Trophoblast cell (in vitro differentiated cells and primary cell): ENCODE results near the gene SPAG16.
"Not testable (repeated sequence)": the region's sequence is repeated elsewhere in the genome, so short reads cannot be mapped to it uniquely, and the experiment has no call there.

ENCODE experiments used
- DNase-seq, 2 donors: peaks; one replicate each; pipeline ENCODE4 v3.0.0-alpha.2; 2016
- H2AFZ ChIP-seq: 2 replicates; pipeline ENCODE4 v1.6.1; 2013; ENCODE audit warnings: low read length, moderate library complexity, mild to moderate bottlenecking; ENCODE audit not compliant: insufficient read depth, poor library complexity
- H2AK5ac ChIP-seq: 2 replicates; pipeline ENCODE4 v1.6.1; 2013; ENCODE audit warnings: mild to moderate bottlenecking, low read length
- H2BK120ac ChIP-seq: 2 replicates; pipeline ENCODE4 v1.6.1; 2013; ENCODE audit warnings: low read length, mild to moderate bottlenecking, moderate library complexity; ENCODE audit not compliant: insufficient read depth, poor library complexity
- H2BK12ac ChIP-seq: 2 replicates; pipeline ENCODE4 v1.6.1; 2013; ENCODE audit warnings: mild to moderate bottlenecking, low read length, moderate library complexity
- H2BK5ac ChIP-seq: 2 replicates; pipeline ENCODE4 v1.6.1; 2013; ENCODE audit warnings: low read length, low read depth, moderate library complexity, mild to moderate bottlenecking; ENCODE audit not compliant: poor library complexity
- H3K14ac ChIP-seq: 2 replicates; pipeline ENCODE4 v1.6.1; 2013; ENCODE audit warnings: mild to moderate bottlenecking, low read length
- H3K18ac ChIP-seq: 2 replicates; pipeline ENCODE4 v1.6.1; 2013; ENCODE audit warnings: mild to moderate bottlenecking, low read length
- H3K23ac ChIP-seq: 2 replicates; pipeline ENCODE4 v1.6.1; 2013; ENCODE audit warnings: low read length
- H3K27ac ChIP-seq: 2 replicates; pipeline ENCODE4 v1.5.1; 2013; ENCODE audit warnings: low read depth, mild to moderate bottlenecking, inconsistent platforms, low read length, moderate library complexity
- H3K27me3 ChIP-seq: 2 replicates; pipeline ENCODE4 v1.6.1; 2013; ENCODE audit warnings: inconsistent platforms, mild to moderate bottlenecking, low read length, moderate library complexity; ENCODE audit not compliant: insufficient read depth
- H3K36me3 ChIP-seq, 2 experiments: 1 replicate in 1 of 2; 2 replicates in 1 of 2; pipeline ENCODE4 v1.6.1; 2013; ENCODE audit warnings: low read length in 2 of 2, mild to moderate bottlenecking in 2 of 2, moderate library complexity in 1 of 2; ENCODE audit not compliant: insufficient read depth in 2 of 2, control insufficient read depth in 1 of 2
- H3K4ac ChIP-seq: 2 replicates; pipeline ENCODE4 v1.6.1; 2013; ENCODE audit warnings: low read depth, mild to moderate bottlenecking, low read length, moderate library complexity
- H3K4me1 ChIP-seq, 2 experiments: 1 replicate in 1 of 2; 2 replicates in 1 of 2; pipeline ENCODE4 v1.6.1; 2013; ENCODE audit warnings: low read length in 2 of 2, mild to moderate bottlenecking in 2 of 2, moderate library complexity in 1 of 2; ENCODE audit not compliant: insufficient read depth in 2 of 2, control insufficient read depth in 1 of 2
- H3K4me2 ChIP-seq: 2 replicates; pipeline ENCODE4 v1.6.1; 2013; ENCODE audit warnings: inconsistent platforms, mild to moderate bottlenecking, low read length, moderate library complexity
- H3K4me3 ChIP-seq: 2 replicates; pipeline ENCODE4 v1.5.1; 2013; ENCODE audit warnings: mild to moderate bottlenecking, low read depth, low read length, inconsistent platforms
- H3K79me1 ChIP-seq: one replicate; pipeline ENCODE4 v1.6.1; 2013; ENCODE audit warnings: low read length
- H3K79me2 ChIP-seq: 2 replicates; pipeline ENCODE4 v1.6.1; 2013; ENCODE audit warnings: low read length, mild to moderate bottlenecking; ENCODE audit not compliant: control insufficient read depth, insufficient read depth, poor library complexity
- H3K9ac ChIP-seq: 2 replicates; pipeline ENCODE4 v1.6.1; 2013; ENCODE audit warnings: mild to moderate bottlenecking, low read length
- H3K9me3 ChIP-seq: 2 replicates; pipeline ENCODE4 v1.6.1; 2013; ENCODE audit warnings: low read depth, mild to moderate bottlenecking, control low read depth, inconsistent platforms, low read length; ENCODE audit not compliant: insufficient read depth
- H4K12ac ChIP-seq: 2 replicates; pipeline ENCODE4 v1.6.1; 2013; ENCODE audit warnings: low read depth, mild to moderate bottlenecking, low read length, moderate library complexity
- H4K8ac ChIP-seq: 2 replicates; pipeline ENCODE4 v1.6.1; 2013; ENCODE audit warnings: low read depth, mild to moderate bottlenecking, low read length, moderate library complexity
- H4K91ac ChIP-seq: one replicate; pipeline ENCODE4 v1.6.1; 2013; ENCODE audit warnings: low read depth, mild to moderate bottlenecking, low read length, moderate library complexity
- WGBS: extraction: QIAGEN DNeasy Blood & Tissue Kit; methylation state at CpG from one replicate; pipeline ENCODE4 v1.1.7; 2013; ENCODE audit warnings: missing lambda C conversion rate; ENCODE audit not compliant: insufficient read length, insufficient coverage; ENCODE audit errors: extremely low coverage; 5-methylcytosine and 5-hydroxymethylcytosine counted together

SPAG16 gene

DNA sequence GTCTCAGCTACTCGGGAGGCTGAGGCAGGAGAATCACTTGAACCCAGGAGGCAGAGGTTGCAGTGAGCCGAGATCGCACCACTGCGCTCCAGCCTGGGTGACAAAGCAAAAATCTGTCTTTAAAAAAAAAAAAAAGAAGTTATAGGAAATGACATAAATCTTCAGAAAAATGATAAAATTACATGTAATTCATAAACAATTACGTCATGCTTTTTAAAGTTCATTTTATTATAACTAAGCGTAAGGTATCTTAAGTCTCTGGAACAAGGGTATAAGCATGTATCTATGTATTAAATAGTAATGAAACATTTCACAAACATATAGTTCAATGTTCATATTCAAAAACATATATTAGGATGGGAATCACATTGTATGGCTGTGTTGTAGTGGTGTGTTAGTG is 425.9 kb downstream of the SPAG16 start:
- DNase-seq: no peak
- no peak overlapping the region for H3K4me3 ChIP-seq
- H3K23ac ChIP-seq: no peak overlapping the region
- WGBS: no CpG with 5 or more reads among the region's 6 CpGs
- H3K79me2 ChIP-seq: no peaks in the 10 kb centered on the region
- H3K36me3 ChIP-seq: no peaks in the 10 kb centered on the region
- H3K27me3 ChIP-seq: no peaks in the 10 kb centered on the region
- no peak overlapping the region for H3K9ac ChIP-seq
- no peaks in the 10 kb centered on the region for H3K79me1 ChIP-seq
- H2BK5ac ChIP-seq: no peak overlapping the region
- H4K12ac ChIP-seq: no peak overlapping the region
- no peak overlapping the region for H4K91ac ChIP-seq
- H2AK5ac ChIP-seq: no peak overlapping the region
- no peak overlapping the region for H3K4me2 ChIP-seq
- no peak overlapping the region for H3K27ac ChIP-seq
- H2AFZ ChIP-seq: no peak overlapping the region
- H3K18ac ChIP-seq: no peak overlapping the region
- no peak overlapping the region for H4K8ac ChIP-seq
- H3K4ac ChIP-seq: no peak overlapping the region
- no peak overlapping the region for H2BK12ac ChIP-seq
- no peak overlapping the region for H2BK120ac ChIP-seq
- no peak overlapping the region for H3K14ac ChIP-seq
- no peaks in the 10 kb centered on the region for H3K4me1 ChIP-seq
- H3K9me3 ChIP-seq: no peaks in the 10 kb centered on the region

DNA sequence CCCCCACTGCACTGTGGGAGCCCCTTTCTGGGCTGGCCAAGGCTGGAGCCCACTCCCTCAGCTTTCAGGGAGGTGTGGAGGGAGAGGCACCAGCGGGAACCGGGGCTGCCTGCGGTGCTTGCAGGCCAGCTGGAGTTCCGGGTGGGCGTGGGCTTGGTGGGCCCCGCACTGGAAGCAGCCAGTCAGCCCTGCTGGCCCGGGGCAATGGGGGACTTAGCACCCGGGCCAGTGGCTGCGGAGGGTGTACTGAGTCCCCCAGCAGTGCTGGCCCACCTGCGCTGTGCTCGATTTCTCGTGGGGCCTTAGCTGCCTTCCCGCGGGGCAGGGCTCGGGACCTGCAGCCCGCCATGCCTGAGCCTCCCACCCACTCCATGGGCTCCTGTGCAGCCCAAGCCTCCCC is 434.1 kb downstream of the SPAG16 start:
- H3K27me3 ChIP-seq, H4K12ac ChIP-seq, H3K36me3 ChIP-seq, H2BK5ac ChIP-seq, H4K8ac ChIP-seq, H3K79me1 ChIP-seq, H2BK120ac ChIP-seq, H3K9me3 ChIP-seq, H2AK5ac ChIP-seq, H3K4me3 ChIP-seq, DNase-seq, H3K79me2 ChIP-seq, H3K18ac ChIP-seq, H2BK12ac ChIP-seq, H3K23ac ChIP-seq, H3K14ac ChIP-seq, H3K4me2 ChIP-seq, H3K4me1 ChIP-seq, H3K9ac ChIP-seq, H2AFZ ChIP-seq, H3K4ac ChIP-seq, H3K27ac ChIP-seq: not testable (repeated sequence)
- WGBS: no CpG with 5 or more reads among the region's 16 CpGs
- peak overlapping the region; percentile 6 for H4K91ac ChIP-seq

DNA sequence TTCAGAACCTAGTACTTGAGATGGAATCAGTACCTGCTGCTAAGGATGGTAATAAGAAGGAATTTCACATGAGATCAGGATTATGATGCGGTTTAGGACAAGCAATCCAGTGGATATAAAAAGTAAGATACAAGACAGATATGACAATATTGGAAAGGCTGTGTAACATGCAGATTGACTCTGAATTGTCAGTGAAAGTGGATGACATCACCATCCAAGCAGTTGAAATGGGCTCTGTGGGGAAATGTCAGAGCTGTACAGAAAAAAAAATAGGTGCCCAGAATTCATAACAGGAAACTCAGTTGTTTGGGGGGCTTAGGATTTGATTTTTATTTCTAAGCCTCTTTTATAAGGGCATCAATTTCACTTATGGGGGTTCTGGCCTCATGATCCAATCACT is 438.3 kb downstream of the SPAG16 start:
- Histone ChIP-seq H2BK120ac (peak overlapping the region; percentile 7), H3K4me3 (no peak overlapping the region), H4K8ac (no peak overlapping the region), H3K79me1 (peaks cover 18% of the 10 kb centered on the region), H2BK12ac (no peak overlapping the region), H3K4me1 (peaks cover 5 to 9% of the 10 kb centered on the region in 2 experiments), H3K9ac (no peak overlapping the region), H3K14ac (peak overlapping the region; percentile 32), H3K4me2 (no peak overlapping the region), H3K9me3 (no peaks in the 10 kb centered on the region), H3K27me3 (no peaks in the 10 kb centered on the region), H2AK5ac (no peak overlapping the region), H4K12ac (no peak overlapping the region), H2BK5ac (peak overlapping the region; percentile 93), H3K27ac (peak overlapping the region; percentile 95), H2AFZ (no peak overlapping the region), H3K18ac (no peak overlapping the region), H3K23ac (no peak overlapping the region), H4K91ac (no peak overlapping the region), H3K79me2 (no peaks in the 10 kb centered on the region), H3K4ac (no peak overlapping the region), H3K36me3 (peaks cover 0 to 2% of the 10 kb centered on the region in 2 experiments)
- DNase-seq: no peak
- no CpG with 5 or more reads among the region's 1 CpG for WGBS

DNA sequence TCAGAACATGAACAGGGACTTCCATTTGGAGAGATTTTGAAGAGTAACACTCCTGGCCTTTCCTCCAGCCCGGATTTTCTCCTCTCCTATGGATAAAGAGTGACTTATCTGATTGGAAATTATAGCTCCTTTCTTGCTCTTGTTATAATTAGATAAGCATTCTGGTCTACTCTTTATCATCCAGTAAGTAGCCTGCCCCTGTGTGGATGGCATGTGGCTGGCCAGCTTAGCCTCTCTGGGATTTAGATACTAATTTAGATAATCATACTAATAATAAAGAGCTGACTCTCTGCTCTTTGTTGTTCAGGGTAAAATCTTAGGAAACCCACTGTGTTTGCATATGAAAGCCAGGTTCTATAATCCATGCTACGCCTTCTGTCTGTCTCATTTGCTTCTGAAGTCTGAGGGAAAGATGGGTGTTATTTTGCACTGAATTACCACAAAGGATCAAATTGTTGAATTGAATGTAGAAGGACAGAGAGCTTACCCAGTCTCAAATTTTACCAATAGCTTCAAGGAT is 438.8 kb downstream of the SPAG16 start:
- no peak overlapping the region for H2AFZ ChIP-seq
- H3K4me1 ChIP-seq: peaks cover 5 to 9% of the 10 kb centered on the region in 2 experiments
- no peak overlapping the region for H3K4me3 ChIP-seq
- H3K18ac ChIP-seq: no peak overlapping the region
- no peak overlapping the region for H3K23ac ChIP-seq
- H4K8ac ChIP-seq: peak overlapping the region; percentile 51
- H2BK120ac ChIP-seq: peak overlapping the region; percentile 58
- no peaks in the 10 kb centered on the region for H3K79me2 ChIP-seq
- no peak overlapping the region for H4K12ac ChIP-seq
- H4K91ac ChIP-seq: peak overlapping the region; percentile 57
- peaks cover 18% of the 10 kb centered on the region for H3K79me1 ChIP-seq
- H2AK5ac ChIP-seq: no peak overlapping the region
- H3K36me3 ChIP-seq: peaks cover 0 to 2% of the 10 kb centered on the region in 2 experiments
- no peak overlapping the region for H3K4ac ChIP-seq
- no peaks in the 10 kb centered on the region for H3K27me3 ChIP-seq
- no peak overlapping the region for H3K14ac ChIP-seq
- DNase-seq: no peak
- H2BK12ac ChIP-seq: no peak overlapping the region
- H3K4me2 ChIP-seq: no peak overlapping the region
- peak overlapping the region; percentile 93 for H2BK5ac ChIP-seq
- H3K9ac ChIP-seq: no peak overlapping the region
- peak overlapping the region; percentile 95 for H3K27ac ChIP-seq
- WGBS: no CpG with 5 or more reads among the region's 2 CpGs
- no peaks in the 10 kb centered on the region for H3K9me3 ChIP-seq
